WTC11 (cell line): ENCODE results near the gene TLNRD1. TPM values are rescaled to one million over a fixed set of nuclear protein-coding genes. Genes with fewer than 3 reads are reported as not detected.

Source experiments
- ATAC-seq: fragments of 200-7000 bp; cut with Tn5 transposase; 2 replicates; pipeline ENCODE4 v1.10.0; 2021; ENCODE audit warnings: mild to moderate bottlenecking, moderate library complexity
- CTCF ChIA-PET: fragments of 300-600 bp; sonication (Branson Sonifier 250); formaldehyde crosslinking; loops from one replicate; lab custom pipeline; 2021; ENCODE audit warnings: antibody characterized with exemption; lab: Charles Lee
- POLR2A ChIA-PET: fragments of 350-600 bp; sonication (Branson Sonifier 250); formaldehyde crosslinking; loops from one replicate; lab custom pipeline; 2021; ENCODE audit warnings: antibody characterized with exemption; lab: Charles Lee
- DNase-seq: peaks from one replicate; pipeline ENCODE4 v3.0.0; 2021; ENCODE audit warnings: low spot score
- H3K27ac Mint-ChIP-seq: 2 replicates; pipeline ENCODE4 v1.8.0; 2021; ENCODE audit warnings: mixed read lengths
- H3K27me3 Mint-ChIP-seq: 2 replicates; pipeline ENCODE4 v1.8.0; 2021; ENCODE audit warnings: low read depth, mild to moderate bottlenecking, moderate library complexity, mixed read lengths
- H3K36me3 Mint-ChIP-seq: 2 replicates; pipeline ENCODE4 v1.8.0; 2021; ENCODE audit warnings: mixed read lengths
- H3K4me1 Mint-ChIP-seq: 2 replicates; pipeline ENCODE4 v1.8.0; 2022; ENCODE audit warnings: mixed read lengths
- H3K4me3 Mint-ChIP-seq: 2 replicates; pipeline ENCODE4 v1.8.0; 2021; ENCODE audit warnings: mild to moderate bottlenecking, moderate library complexity, mixed read lengths
- H3K9me3 Mint-ChIP-seq: 2 replicates; pipeline ENCODE4 v1.8.0; 2021; ENCODE audit warnings: mixed read lengths
- ATF1 ChIP-seq: sonication (generic); formaldehyde crosslinking; IDR thresholded peaks from 2 replicates; pipeline ENCODE4 v1.8.1; 2023; ENCODE audit warnings: mild to moderate bottlenecking, moderate library complexity, missing genetic modification reagents
- ATF2 ChIP-seq: sonication (generic); formaldehyde crosslinking; IDR thresholded peaks from 2 replicates; pipeline ENCODE4 v1.8.1; 2022; ENCODE audit warnings: low read depth, missing genetic modification reagents, borderline replicate concordance
- FOXJ3 ChIP-seq: sonication (generic); formaldehyde crosslinking; IDR thresholded peaks from 2 replicates; pipeline ENCODE4 v1.9.0; 2021; ENCODE audit warnings: missing genetic modification reagents, mild to moderate bottlenecking, borderline replicate concordance
- HMGA2 ChIP-seq: fragments of 250-450 bp; sonication (Bioruptor Pico); IDR thresholded peaks from 2 replicates; pipeline ENCODE4 v1.4.0; 2021; ENCODE audit warnings: mild to moderate bottlenecking, moderate library complexity
- HMGXB4 ChIP-seq: sonication (generic); formaldehyde crosslinking; IDR thresholded peaks from 2 replicates; pipeline ENCODE4 v1.8.1; 2023; ENCODE audit warnings: mild to moderate bottlenecking, moderate library complexity, missing genetic modification reagents
- PRRX2 ChIP-seq: fragments of 250-450 bp; sonication (Bioruptor Pico); IDR thresholded peaks from 2 replicates; pipeline ENCODE4 v1.8.0; 2021; ENCODE audit warnings: mild to moderate bottlenecking
- RELA ChIP-seq: sonication (generic); formaldehyde crosslinking; IDR thresholded peaks from 2 replicates; pipeline ENCODE4 v1.8.1; 2022; ENCODE audit warnings: missing genetic modification reagents, mild to moderate bottlenecking, borderline replicate concordance
- STAT6 ChIP-seq: sonication (generic); formaldehyde crosslinking; conservative IDR thresholded peaks from 2 replicates; pipeline ENCODE4 v1.8.1; 2023; ENCODE audit warnings: mild to moderate bottlenecking, low read depth, missing genetic modification reagents, moderate library complexity
- TEAD4 ChIP-seq: sonication (generic); formaldehyde crosslinking; IDR thresholded peaks from 2 replicates; pipeline ENCODE4 v1.8.0; 2022; ENCODE audit warnings: mild to moderate bottlenecking, missing genetic modification reagents
- USF1 ChIP-seq: sonication (generic); formaldehyde crosslinking; IDR thresholded peaks from 2 replicates; pipeline ENCODE4 v1.8.0; 2022; ENCODE audit warnings: mild to moderate bottlenecking, missing genetic modification reagents
- ZNF263 ChIP-seq: sonication (generic); formaldehyde crosslinking; IDR thresholded peaks from 2 replicates; pipeline ENCODE4 v1.8.1; 2022; ENCODE audit warnings: low read depth, mild to moderate bottlenecking, moderate library complexity, missing genetic modification reagents
- ZNF423 ChIP-seq: fragments of 250-450 bp; sonication (Bioruptor Pico); IDR thresholded peaks from 2 replicates; pipeline ENCODE4 v2.1.2; 2022; ENCODE audit warnings: mild to moderate bottlenecking, moderate library complexity
- ZNF671 ChIP-seq: fragments of 250-450 bp; sonication (Bioruptor Pico); IDR thresholded peaks from 2 replicates; pipeline ENCODE4 v1.8.0; 2021; ENCODE audit warnings: mild to moderate bottlenecking
- total RNA-seq: library from RNA; stranded (reverse); gene quantifications from 3 replicates; pipeline ENCODE4 v1.2.3, GENCODE V29; 2021
- TF ChIP-seq, protein P1 (sequence below): sonication (generic); formaldehyde crosslinking; IDR thresholded peaks from 2 replicates; pipeline ENCODE4 v1.8.1; 2023; ENCODE audit warnings: mild to moderate bottlenecking, missing genetic modification reagents, moderate library complexity

TLNRD1 gene
- total RNA-seq, 1 experiment from 2014 or later: 26.7 TPM

DNA sequence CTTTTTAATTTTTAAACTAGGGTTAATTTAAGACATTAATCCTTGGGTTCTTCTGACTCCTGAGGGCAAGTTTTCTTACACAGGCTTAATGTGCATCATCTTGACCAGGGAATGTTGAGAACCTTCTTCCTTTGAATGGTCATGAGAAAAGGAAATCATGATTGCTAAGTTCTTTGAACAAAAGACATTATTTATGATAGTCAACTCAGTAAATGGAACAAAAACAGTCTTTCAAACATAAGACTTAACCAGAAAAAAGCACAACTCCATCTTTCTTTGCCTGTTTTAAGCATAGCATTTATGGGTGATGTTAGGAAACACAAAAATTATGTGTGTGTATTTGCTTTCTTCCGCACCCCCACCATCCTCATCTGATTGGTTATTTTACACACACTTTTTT lies 5.4 kb downstream of the TLNRD1 start:
- Mint-ChIP-seq H3K27ac (no peak overlapping the region), H3K9me3 (no peaks in the 10 kb centered on the region), H3K4me1 (peaks cover 3% of the 10 kb centered on the region; the same call in 1 of the 2 replicates), H3K4me3 (no peak overlapping the region), H3K27me3 (peaks cover 2% of the 10 kb centered on the region; the same call in 1 of the 2 replicates), H3K36me3 (peaks cover 4% of the 10 kb centered on the region; the same call in 1 of the 2 replicates)
- ATAC-seq: no peak
- TF ChIP-seq HMGXB4 (CRISPR knock-in tag) (no peak), HMGA2 (CRISPR knock-in tag) (no peak), PRRX2 (CRISPR knock-in tag) (no peak), ATF1 (CRISPR knock-in tag) (no peak), TEAD4 (CRISPR knock-in tag) (no peak), ZNF423 (no peak)
- TF ChIP-seq, protein P1, sequence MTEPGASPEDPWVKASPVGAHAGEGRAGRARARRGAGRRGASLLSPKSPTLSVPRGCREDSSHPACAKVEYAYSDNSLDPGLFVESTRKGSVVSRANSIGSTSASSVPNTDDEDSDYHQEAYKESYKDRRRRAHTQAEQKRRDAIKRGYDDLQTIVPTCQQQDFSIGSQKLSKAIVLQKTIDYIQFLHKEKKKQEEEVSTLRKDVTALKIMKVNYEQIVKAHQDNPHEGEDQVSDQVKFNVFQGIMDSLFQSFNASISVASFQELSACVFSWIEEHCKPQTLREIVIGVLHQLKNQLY: no peak
- POLR2A ChIA-PET: no interaction called here
- CTCF ChIA-PET: interaction anchor here (1.0 to 1.9 kb wide), 2 partner anchors 15 to 260 kb away, joined by 5 to 6 read pairs; no protein-coding TSS in a partner anchor
- no peak for DNase-seq

GRCh38 chr15:81007428-81008064 lies 6.8 kb downstream of the TLNRD1 start:
- Mint-ChIP-seq H3K4me1 (peaks cover 3% of the 10 kb centered on the region; the same call in 1 of the 2 replicates), H3K27me3 (no peaks in the 10 kb centered on the region; the same call in 1 of the 2 replicates), H3K36me3 (peaks cover 4% of the 10 kb centered on the region; the same call in 1 of the 2 replicates), H3K27ac (no peak overlapping the region), H3K4me3 (no peak overlapping the region), H3K9me3 (no peaks in the 10 kb centered on the region)
- TF ChIP-seq STAT6 (CRISPR knock-in tag): no peak
- DNase-seq (no peak), ATAC-seq (no peak)
- CTCF ChIA-PET: interaction anchor here (1.0 to 2.4 kb wide), 3 partner anchors 16 to 259 kb away, joined by 5 to 13 read pairs (median 6); no protein-coding TSS in a partner anchor
- POLR2A ChIA-PET: no interaction called here

GRCh38 chr15:81008312-81008711 lies 7.6 kb downstream of the TLNRD1 start:
- ATAC-seq: no peak
- peaks cover 4% of the 10 kb centered on the region; the same call in 1 of the 2 replicates for H3K36me3 Mint-ChIP-seq
- DNase-seq: no peak
- ChIA-PET POLR2A (no interaction called here), CTCF (interaction anchor here (2.4 kb wide), 1 partner anchor 258 kb away, joined by 13 read pairs; no protein-coding TSS in a partner anchor)
- H3K4me1 Mint-ChIP-seq: peaks cover 3% of the 10 kb centered on the region; the same call in 1 of the 2 replicates
- no peaks in the 10 kb centered on the region for H3K9me3 Mint-ChIP-seq
- H3K4me3 Mint-ChIP-seq: no peak overlapping the region
- TF ChIP-seq USF1 (CRISPR knock-in tag) (no peak), ATF2 (CRISPR knock-in tag) (no peak), ZNF671 (CRISPR knock-in tag) (no peak), TEAD4 (CRISPR knock-in tag) (no peak), FOXJ3 (CRISPR knock-in tag) (no peak), PRRX2 (CRISPR knock-in tag) (no peak), ATF1 (CRISPR knock-in tag) (no peak), ZNF263 (no peak), RELA (no peak)
- no peak overlapping the region for H3K27ac Mint-ChIP-seq
- no peaks in the 10 kb centered on the region; the same call in 1 of the 2 replicates for H3K27me3 Mint-ChIP-seq
